ENCODE measurements around the gene GAPVD1. TPM values are rescaled to one million over a fixed set of nuclear protein-coding genes. Genes with fewer than 3 reads are reported as not detected.

GAPVD1 gene
- total and polyA plus RNA-seq, 10 of the 15 experiments (the other 5 are each of a cell fraction or from before 2014, with no cell fraction given): 4.3 to 36.6 (median 25.9) TPM

- CTCF ChIA-PET: interaction anchor here (0.6 to 1.4 kb wide), 7 partner anchors 15 to 130 kb away, joined by 3 to 13 read pairs (median 3); partner anchors contain the start of gene GAPVD1
- H3K9ac ChIP-seq (ENCODE audit: control insufficient read depth, insufficient read depth, low read length): peak within 1 kb of the TSS; percentile 100
- SMC1A ChIA-PET (ENCODE audit: uncharacterized antibody, unreplicated experiment): interaction anchor here (0.6 to 1.4 kb wide), 8 partner anchors 10 to 54 kb away, joined by 3 to 5 read pairs (median 3); no protein-coding TSS in a partner anchor
- H3K79me2 ChIP-seq (ENCODE audit: control insufficient read depth, insufficient read depth, low read length): peaks cover 57% of the 10 kb centered on the region
- FAIRE-seq (peak; percentile 89), DNase-seq (ENCODE audit: low read depth, low spot score) (peak; percentile 99), ATAC-seq (peak; percentile 95)
- peaks cover 6% of the 10 kb centered on the region for H3K4me1 ChIP-seq (ENCODE audit: control insufficient read depth, insufficient read depth, low read length)
- H3K27me3 ChIP-seq (replicated peaks in 1 of 2; ENCODE audit: control insufficient read depth in 2 of 2, insufficient read depth in 2 of 2, low read length in 1 of 2): no peaks in the 10 kb centered on the region
- 0 out of 2 replicates have a peak, but pooled peaks cover 3% of the 10 kb centered on the region for H4K20me1 ChIP-seq (ENCODE audit: control insufficient read depth, insufficient read depth)
- BruUV-seq (replicated peaks): no TSS peak
- peak within 1 kb of the TSS; percentile 99 for H3K27ac ChIP-seq (ENCODE audit: control insufficient read depth, insufficient read depth)
- peaks cover 10 to 30% of the 10 kb centered on the region in 2 experiments for H3K36me3 ChIP-seq (ENCODE audit: control insufficient read depth in 2 of 2, insufficient read depth in 2 of 2, low read length in 1 of 2)
- RAD21 ChIA-PET (ENCODE audit: unreplicated experiment): interaction anchor here (0.6 to 1.7 kb wide), 6 partner anchors 17 to 582 kb away, joined by 3 to 15 read pairs (median 4); partner anchors contain the start of gene GAPVD1
- in situ Hi-C loops (cut with MboI) (no loop called here), intact Hi-C loops (cut with micrococcal nuclease; ENCODE audit: unreplicated experiment) (loop anchor here (2.0 to 5.0 kb wide), 2 partner anchors 20 to 379 kb away; partner anchors contain the start of genes ARPC5L, GAPVD1 and RPL35)
- POLR2A ChIA-PET: interaction anchor here (0.6 to 3.8 kb wide), 26 partner anchors 9 to 1231 kb away, joined by 3 to 39 read pairs (median 4); partner anchors contain the start of genes ARPC5L, GAPVD1, NR6A1 and RABEPK
- no peaks in the 10 kb centered on the region for H3K9me3 ChIP-seq (replicated peaks; ENCODE audit: control insufficient read depth, insufficient read depth, low read length)
- H3K4me2 ChIP-seq (ENCODE audit: control insufficient read depth, insufficient read depth): peak within 1 kb of the TSS; percentile 94
- under 1% methylated on average over 59 of the region's 59 CpGs for WGBS (ENCODE audit: insufficient coverage, insufficient replicate concordance, low lambda C conversion rate, missing lambda C conversion rate)
- peak within 1 kb of the TSS; percentile 97 for H2AFZ ChIP-seq (ENCODE audit: control insufficient read depth, low read depth, low read length)
- H3K4me3 ChIP-seq: peak within 1 kb of the TSS; percentile 95
- TF ChIP-seq, protein P1, sequence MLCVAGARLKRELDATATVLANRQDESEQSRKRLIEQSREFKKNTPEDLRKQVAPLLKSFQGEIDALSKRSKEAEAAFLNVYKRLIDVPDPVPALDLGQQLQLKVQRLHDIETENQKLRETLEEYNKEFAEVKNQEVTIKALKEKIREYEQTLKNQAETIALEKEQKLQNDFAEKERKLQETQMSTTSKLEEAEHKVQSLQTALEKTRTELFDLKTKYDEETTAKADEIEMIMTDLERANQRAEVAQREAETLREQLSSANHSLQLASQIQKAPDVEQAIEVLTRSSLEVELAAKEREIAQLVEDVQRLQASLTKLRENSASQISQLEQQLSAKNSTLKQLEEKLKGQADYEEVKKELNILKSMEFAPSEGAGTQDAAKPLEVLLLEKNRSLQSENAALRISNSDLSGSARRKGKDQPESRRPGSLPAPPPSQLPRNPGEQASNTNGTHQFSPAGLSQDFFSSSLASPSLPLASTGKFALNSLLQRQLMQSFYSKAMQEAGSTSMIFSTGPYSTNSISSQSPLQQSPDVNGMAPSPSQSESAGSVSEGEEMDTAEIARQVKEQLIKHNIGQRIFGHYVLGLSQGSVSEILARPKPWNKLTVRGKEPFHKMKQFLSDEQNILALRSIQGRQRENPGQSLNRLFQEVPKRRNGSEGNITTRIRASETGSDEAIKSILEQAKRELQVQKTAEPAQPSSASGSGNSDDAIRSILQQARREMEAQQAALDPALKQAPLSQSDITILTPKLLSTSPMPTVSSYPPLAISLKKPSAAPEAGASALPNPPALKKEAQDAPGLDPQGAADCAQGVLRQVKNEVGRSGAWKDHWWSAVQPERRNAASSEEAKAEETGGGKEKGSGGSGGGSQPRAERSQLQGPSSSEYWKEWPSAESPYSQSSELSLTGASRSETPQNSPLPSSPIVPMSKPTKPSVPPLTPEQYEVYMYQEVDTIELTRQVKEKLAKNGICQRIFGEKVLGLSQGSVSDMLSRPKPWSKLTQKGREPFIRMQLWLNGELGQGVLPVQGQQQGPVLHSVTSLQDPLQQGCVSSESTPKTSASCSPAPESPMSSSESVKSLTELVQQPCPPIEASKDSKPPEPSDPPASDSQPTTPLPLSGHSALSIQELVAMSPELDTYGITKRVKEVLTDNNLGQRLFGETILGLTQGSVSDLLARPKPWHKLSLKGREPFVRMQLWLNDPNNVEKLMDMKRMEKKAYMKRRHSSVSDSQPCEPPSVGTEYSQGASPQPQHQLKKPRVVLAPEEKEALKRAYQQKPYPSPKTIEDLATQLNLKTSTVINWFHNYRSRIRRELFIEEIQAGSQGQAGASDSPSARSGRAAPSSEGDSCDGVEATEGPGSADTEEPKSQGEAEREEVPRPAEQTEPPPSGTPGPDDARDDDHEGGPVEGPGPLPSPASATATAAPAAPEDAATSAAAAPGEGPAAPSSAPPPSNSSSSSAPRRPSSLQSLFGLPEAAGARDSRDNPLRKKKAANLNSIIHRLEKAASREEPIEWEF (IDR thresholded peaks at IDR 0.05; ENCODE audit: insufficient replicate concordance, low read depth, low read length): no peak
- TF ChIP-seq NR2C1 (IDR thresholded peaks at IDR 0.05) (peak; percentile 97), KAT2A (conservative IDR thresholded peaks at IDR 0.05; ENCODE audit: control insufficient read depth, low read depth, low read length) (no peak), CBFB (IDR thresholded peaks at IDR 0.05; ENCODE audit: low read depth) (peak; percentile 92), ZBTB33 (IDR thresholded peaks at IDR 0.05) (no peak), NRF1 (conservative IDR thresholded peaks at IDR 0.05; ENCODE audit: low read depth, low read length) (no peak), ZBED1 (IDR thresholded peaks at IDR 0.05; ENCODE audit: borderline replicate concordance) (0 out of 2 replicates have a peak, but pooled peaks have one; percentile 30), SRF (IDR thresholded peaks at IDR 0.05; ENCODE audit: low read depth in 2 of 2, low read length in 2 of 2) (no peak), MEF2A (IDR thresholded peaks at IDR 0.05; ENCODE audit: insufficient read depth, low read depth, low read length) (no peak), BACH1 (IDR thresholded peaks at IDR 0.05; ENCODE audit: borderline replicate concordance) (peak; percentile 75), POU2F2 (IDR thresholded peaks at IDR 0.05; ENCODE audit: borderline replicate concordance, low read depth, low read length) (peak; percentile 93), CHD1 (IDR thresholded peaks at IDR 0.05; ENCODE audit: low read depth, low read length) (peak; percentile 90; the same call in 1 of the 2 replicates)
Measured at GRCh38 chr9:125241000-125241862, 20.4 kb upstream of the GAPVD1 start, which contains the start of gene HSPA5. HSPA5 (minus strand) TSS chr9:125241343; CDS start chr9:125241126, 217 bp downstream.

Measured in GM12878 (cell line).